Skeletal muscle tissue (tissue), 4 donors: Measurements from ENCODE around the gene KHDRBS1. TPM values are rescaled to one million over a fixed set of nuclear protein-coding genes. Genes with fewer than 3 reads are reported as not detected.
"Not testable (repeated sequence)": the region's sequence is repeated elsewhere in the genome, so short reads cannot be mapped to it uniquely, and the experiment has no call there.

Source experiments
- H3K27ac ChIP-seq: one replicate; pipeline ENCODE4 v1.7.0; 2013; ENCODE audit warnings: mild to moderate bottlenecking, low read depth, low read length, inconsistent platforms
- H3K27me3 ChIP-seq, 3 donors: one replicate each; pipeline ENCODE4 v1.7.0; 2013; ENCODE audit warnings: low read length in 3 of 3; ENCODE audit not compliant: control insufficient read depth in 3 of 3, insufficient read depth in 3 of 3
- H3K36me3 ChIP-seq, 3 donors: one replicate each; pipeline ENCODE4 v1.7.0; 2013; ENCODE audit warnings: low read length in 3 of 3; ENCODE audit not compliant: control insufficient read depth in 3 of 3, insufficient read depth in 3 of 3
- H3K4me1 ChIP-seq, 3 donors: one replicate each; pipeline ENCODE4 v1.7.0; 2013; ENCODE audit warnings: low read length in 3 of 3, mild to moderate bottlenecking in 3 of 3; ENCODE audit not compliant: control insufficient read depth in 3 of 3, insufficient read depth in 3 of 3
- H3K4me3 ChIP-seq, 3 donors: one replicate each; pipeline ENCODE4 v1.7.0; 2013; ENCODE audit warnings: low read length in 3 of 3
- H3K9ac ChIP-seq, 3 donors: one replicate each; pipeline ENCODE4 v1.7.0; 2013; ENCODE audit warnings: low read length in 3 of 3, mild to moderate bottlenecking in 3 of 3, moderate library complexity in 2 of 3, low read depth in 1 of 3
- H3K9me3 ChIP-seq, 3 donors: one replicate each; pipeline ENCODE4 v1.7.0; 2013; ENCODE audit warnings: low read length in 3 of 3; ENCODE audit not compliant: control insufficient read depth in 3 of 3
- total RNA-seq: library from RNA; depleted of rRNA; stranded (reverse); fragments of >200 nt; gene quantifications from one replicate; pipeline ENCODE4 v1.2.3, GENCODE V29; 2014
- donor health status: Osteomylitis.

The KHDRBS1 gene
- total RNA-seq, 1 donor from 2014 or later, result 48.5 TPM

DNA sequence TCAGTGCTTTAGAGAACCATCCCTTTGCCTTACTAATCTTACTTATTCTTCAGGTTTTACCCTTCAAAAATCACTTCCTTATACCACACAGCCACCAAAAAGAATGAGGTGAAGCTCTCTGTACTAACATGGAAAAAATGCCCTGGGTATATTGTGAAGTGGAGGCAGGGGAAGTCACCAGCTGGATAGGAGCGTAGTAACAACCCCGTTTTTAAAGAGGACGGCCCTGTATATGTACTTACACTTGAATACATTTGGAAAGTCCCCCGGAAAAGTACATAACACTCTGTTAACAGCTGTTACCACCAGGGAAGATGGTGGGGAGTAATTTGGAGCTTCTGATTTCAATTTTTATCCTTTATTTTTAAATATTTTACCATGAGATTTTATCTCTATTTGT lies 28.2 kb upstream of the KHDRBS1 start:
- H3K27me3 ChIP-seq, result no peaks in the 10 kb centered on the region
- no peaks in the 10 kb centered on the region for H3K9me3 ChIP-seq
- H3K9ac ChIP-seq, result no peak overlapping the region
- peaks cover 0 to 5% (median 0%) of the 10 kb centered on the region in 3 donors for H3K4me1 ChIP-seq
- H3K36me3 ChIP-seq, result no peaks in the 10 kb centered on the region
- H3K27ac ChIP-seq, result no peak overlapping the region
- no peak overlapping the region for H3K4me3 ChIP-seq

DNA sequence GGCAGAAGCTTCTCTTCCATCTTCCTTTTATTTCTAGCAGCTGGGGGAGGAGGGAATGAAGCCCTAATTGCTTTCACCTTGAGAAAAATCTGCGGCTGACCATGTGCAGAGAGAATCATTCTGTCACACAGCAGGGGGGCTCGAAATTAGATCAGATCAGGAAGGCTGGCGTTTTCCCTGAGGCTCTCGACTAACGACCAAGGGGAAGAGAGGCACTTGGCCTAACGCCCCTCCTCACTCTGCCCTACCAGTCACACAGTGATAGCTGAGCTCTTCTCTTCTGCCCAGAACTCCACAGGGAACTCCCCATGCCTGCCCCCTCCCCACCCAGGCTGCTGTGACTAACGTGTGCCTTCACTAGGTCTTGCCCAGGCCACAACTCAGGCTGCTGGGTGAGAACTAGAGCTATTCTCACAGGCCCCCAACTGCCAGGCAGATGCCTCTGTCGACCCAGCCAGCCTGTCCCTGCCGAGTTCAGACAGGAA lies 26.5 kb upstream of the KHDRBS1 start:
- Histone ChIP-seq H3K4me3 (no peak overlapping the region), H3K9me3 (no peaks in the 10 kb centered on the region), H3K36me3 (no peaks in the 10 kb centered on the region), H3K9ac (no peak overlapping the region), H3K27ac (no peak overlapping the region), H3K4me1 (no peaks in the 10 kb centered on the region), H3K27me3 (no peaks in the 10 kb centered on the region)

DNA sequence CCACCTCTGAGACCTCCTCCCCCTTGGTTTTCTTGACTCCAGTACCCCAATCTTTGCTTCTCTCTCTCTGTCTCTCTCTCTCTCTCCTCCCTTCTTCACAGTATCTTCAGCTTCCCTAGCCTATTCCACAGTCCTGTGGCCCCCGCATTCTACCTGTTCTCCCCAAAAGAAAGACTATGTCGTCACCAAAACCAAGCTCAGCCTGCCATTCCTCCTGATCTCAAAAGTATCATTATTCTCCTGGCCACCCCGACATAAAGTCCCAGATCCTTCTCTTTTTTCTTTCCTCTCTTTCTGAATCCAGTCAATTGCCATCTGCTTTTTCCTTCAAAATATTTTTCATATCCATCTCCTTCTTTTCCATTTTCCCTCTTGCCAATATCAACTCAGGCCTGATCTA lies 23.7 kb upstream of the KHDRBS1 start:
- H3K27ac ChIP-seq, result no peak overlapping the region
- no peak overlapping the region for H3K9ac ChIP-seq
- H3K27me3 ChIP-seq, result no peaks in the 10 kb centered on the region
- H3K4me1 ChIP-seq, result no peaks in the 10 kb centered on the region
- no peaks in the 10 kb centered on the region for H3K36me3 ChIP-seq
- no peak overlapping the region for H3K4me3 ChIP-seq
- H3K9me3 ChIP-seq, result no peaks in the 10 kb centered on the region

DNA sequence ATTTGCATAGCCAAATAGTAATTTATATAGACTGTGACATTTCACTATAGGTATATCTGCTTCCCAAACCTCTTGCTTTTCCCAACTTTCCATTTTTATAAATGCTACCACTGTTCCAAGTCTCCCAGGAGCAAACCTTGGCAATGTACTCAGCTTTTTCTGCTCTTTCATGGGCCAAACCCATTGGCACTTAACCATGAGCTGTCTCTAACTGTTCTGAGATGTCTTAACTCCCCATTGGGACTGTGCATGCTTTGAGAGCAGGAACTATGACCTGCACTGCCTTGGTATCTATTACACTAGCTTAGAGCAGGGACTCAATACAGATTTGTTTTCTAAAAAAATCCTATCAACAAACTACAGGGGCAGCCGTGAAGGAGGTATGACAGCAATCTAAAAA lies 22.5 kb upstream of the KHDRBS1 start:
- no peak overlapping the region for H3K9ac ChIP-seq
- no peak overlapping the region for H3K4me3 ChIP-seq
- H3K9me3 ChIP-seq, result no peaks in the 10 kb centered on the region
- H3K36me3 ChIP-seq, result no peaks in the 10 kb centered on the region
- no peaks in the 10 kb centered on the region for H3K27me3 ChIP-seq
- H3K27ac ChIP-seq, result no peak overlapping the region
- H3K4me1 ChIP-seq, result no peaks in the 10 kb centered on the region

DNA sequence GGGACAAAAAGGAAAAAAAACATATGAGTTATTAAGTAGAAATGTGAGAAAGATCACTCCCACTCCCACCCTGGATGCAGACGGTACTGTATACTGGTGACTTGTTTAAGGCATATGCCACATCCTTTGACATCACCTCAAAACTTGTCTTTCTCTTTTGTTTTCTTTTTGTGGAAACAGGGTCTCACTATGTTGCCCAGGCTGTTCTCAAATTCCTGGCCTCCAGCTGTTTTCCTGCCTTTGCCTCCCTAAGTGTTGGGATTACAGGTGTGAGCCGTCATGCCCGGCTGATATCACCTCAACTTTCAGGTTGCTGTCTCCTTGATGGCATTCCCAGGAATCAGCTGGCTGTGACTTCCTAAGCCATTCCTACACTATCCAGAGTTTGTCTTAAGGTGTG lies 18.4 kb upstream of the KHDRBS1 start:
- Histone ChIP-seq H3K9me3 (no peaks in the 10 kb centered on the region), H3K4me1 (no peaks in the 10 kb centered on the region), H3K9ac (no peak overlapping the region), H3K36me3 (no peaks in the 10 kb centered on the region), H3K27me3 (no peaks in the 10 kb centered on the region), H3K4me3 (no peak overlapping the region), H3K27ac (no peak overlapping the region)

DNA sequence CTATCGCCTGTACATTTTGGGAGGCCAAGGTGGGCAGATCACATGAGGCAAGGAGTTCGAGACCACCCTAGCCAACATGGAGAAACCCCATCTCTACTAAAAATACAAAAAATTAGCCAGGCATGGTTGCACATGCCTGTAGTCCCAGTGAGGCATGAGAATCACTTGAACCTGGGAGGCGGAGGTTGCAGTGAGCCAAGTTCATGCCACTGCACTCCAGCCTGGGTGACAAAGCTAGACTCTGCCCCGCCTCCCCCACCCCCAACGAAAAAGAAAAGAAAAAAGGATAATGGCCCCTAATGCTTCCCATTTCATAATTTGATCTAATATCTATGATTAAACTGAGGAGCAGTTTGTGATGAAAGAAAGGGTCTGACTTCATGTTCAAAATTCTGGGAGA lies 17.5 kb upstream of the KHDRBS1 start:
- H3K9me3 ChIP-seq, H3K9ac ChIP-seq, H3K4me3 ChIP-seq, H3K4me1 ChIP-seq, H3K36me3 ChIP-seq, H3K27ac ChIP-seq, H3K27me3 ChIP-seq: not testable (repeated sequence)

DNA sequence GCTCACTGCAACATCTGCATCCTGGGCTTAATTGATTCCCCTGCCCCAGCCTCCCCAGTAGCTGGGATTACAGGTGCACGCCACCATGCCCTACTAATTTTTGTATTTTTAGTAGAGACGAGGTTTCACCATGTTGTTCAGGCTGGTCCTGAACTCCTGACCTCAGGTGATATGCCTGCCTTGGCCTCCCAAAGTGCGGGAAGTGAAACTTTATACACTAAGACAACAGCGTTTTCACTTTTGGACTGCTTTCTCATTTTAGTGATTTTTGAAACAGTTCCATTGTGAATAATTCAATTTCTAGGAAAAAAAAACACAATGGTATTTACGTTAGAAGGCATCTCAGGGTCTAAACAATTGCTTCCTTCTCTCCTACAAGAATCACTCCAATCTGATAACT lies 11.8 kb upstream of the KHDRBS1 start:
- no peaks in the 10 kb centered on the region for H3K36me3 ChIP-seq
- H3K27ac ChIP-seq, result no peak overlapping the region
- no peak overlapping the region for H3K4me3 ChIP-seq
- no peak overlapping the region for H3K9ac ChIP-seq
- no peaks in the 10 kb centered on the region for H3K9me3 ChIP-seq
- no peaks in the 10 kb centered on the region for H3K4me1 ChIP-seq
- H3K27me3 ChIP-seq, result no peaks in the 10 kb centered on the region

DNA sequence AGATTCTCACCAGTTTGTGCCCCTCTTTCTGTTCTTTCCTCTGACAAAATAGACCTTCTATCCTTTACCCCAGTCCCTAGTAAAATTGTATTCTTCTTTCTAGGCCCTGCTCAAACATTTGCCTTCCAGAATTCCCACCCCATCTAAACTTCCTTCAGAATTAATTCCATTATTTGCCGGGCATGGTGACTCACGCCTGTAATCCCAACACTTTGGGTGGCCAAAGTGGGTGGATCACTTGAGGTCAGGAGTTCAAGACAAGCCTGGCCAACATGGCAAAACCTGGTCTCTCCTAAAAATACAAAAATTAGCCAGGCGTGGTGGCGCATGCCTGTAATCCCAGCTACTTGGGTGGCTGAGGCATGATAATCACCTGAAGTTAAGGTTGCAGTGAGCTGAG lies 11.4 kb upstream of the KHDRBS1 start:
- H3K36me3 ChIP-seq, result not testable (repeated sequence)

DNA sequence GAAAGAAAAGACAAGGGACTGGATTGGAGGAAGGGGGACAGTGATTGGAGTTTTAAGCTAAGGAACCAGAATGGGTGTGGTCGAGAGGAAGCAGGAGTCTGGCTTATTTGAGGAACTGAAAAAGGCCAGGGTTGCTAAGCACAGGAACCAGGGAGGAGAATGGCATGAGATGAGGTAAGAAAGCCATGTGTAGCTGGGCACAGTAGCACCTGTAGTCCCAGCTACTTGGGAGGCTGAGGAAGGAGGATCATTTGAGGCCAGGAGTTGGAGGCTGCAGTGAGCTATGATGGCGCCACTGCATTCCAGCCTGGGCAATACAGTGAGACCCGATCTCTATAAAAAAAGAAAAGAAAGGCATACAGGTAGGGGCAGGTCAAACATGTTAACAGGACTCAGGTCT lies 8.1 kb upstream of the KHDRBS1 start:
- no peak overlapping the region for H3K9ac ChIP-seq
- H3K4me1 ChIP-seq, result no peaks in the 10 kb centered on the region
- H3K36me3 ChIP-seq, result no peaks in the 10 kb centered on the region
- H3K9me3 ChIP-seq, result no peaks in the 10 kb centered on the region
- H3K27me3 ChIP-seq, result no peaks in the 10 kb centered on the region
- no peak overlapping the region for H3K27ac ChIP-seq
- no peak overlapping the region for H3K4me3 ChIP-seq

More for the DNA sequence above, 11.4 kb upstream of the KHDRBS1 start:
- H3K9ac ChIP-seq, H3K4me3 ChIP-seq, H3K27me3 ChIP-seq, H3K9me3 ChIP-seq, H3K27ac ChIP-seq, H3K4me1 ChIP-seq: not testable (repeated sequence)

DNA sequence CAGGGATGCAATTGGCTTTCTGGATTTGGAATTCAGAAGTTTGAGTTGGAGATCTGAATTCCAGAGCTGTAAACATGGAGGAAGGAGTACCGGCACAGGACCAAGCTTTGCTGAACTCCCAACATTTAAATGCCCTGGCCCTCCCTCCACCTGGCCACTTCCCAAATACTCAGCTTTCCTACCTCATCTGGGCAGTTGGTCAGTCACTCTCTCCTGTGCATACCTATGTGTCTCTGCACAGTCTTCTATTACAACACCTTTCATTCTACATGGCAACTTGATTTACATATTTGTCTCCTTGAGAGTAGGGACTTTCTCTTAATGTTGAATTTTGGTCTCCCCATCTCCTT lies 6.1 kb upstream of the KHDRBS1 start:
- H3K36me3 ChIP-seq, result no peaks in the 10 kb centered on the region
- no peaks in the 10 kb centered on the region for H3K27me3 ChIP-seq
- no peak overlapping the region for H3K27ac ChIP-seq
- no peak overlapping the region for H3K9ac ChIP-seq
- H3K4me3 ChIP-seq, result no peak overlapping the region
- no peaks in the 10 kb centered on the region for H3K4me1 ChIP-seq
- no peaks in the 10 kb centered on the region for H3K9me3 ChIP-seq

DNA sequence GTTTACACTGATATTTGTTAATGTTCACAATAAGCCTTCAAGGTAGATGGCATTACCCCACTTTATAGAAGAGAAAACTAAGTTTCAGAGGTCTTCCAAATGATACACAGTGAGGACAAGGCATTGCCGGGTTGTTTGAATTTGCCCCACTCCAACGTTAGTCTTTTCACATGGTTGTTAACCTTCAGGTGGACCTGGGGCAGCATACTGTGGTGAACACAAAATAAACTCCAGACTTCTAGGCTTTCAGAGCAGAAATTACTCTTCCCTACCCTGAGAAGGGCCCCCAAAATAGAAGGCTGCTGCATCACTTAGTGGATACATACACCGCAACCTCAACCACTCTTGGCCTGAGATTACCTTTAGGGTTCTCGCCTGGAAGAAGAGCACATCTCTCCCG lies 3.4 kb upstream of the KHDRBS1 start:
- no peaks in the 10 kb centered on the region for H3K27me3 ChIP-seq
- H3K27ac ChIP-seq, result no peak overlapping the region
- H3K4me1 ChIP-seq, result peaks cover 0 to 7% (median 5%) of the 10 kb centered on the region in 3 donors
- no peaks in the 10 kb centered on the region for H3K36me3 ChIP-seq
- H3K9me3 ChIP-seq, result no peaks in the 10 kb centered on the region
- no peak overlapping the region for H3K4me3 ChIP-seq
- no peak overlapping the region for H3K9ac ChIP-seq
